ENCODE data around the gene ANKRD61. TPM values are rescaled to one million over a fixed set of nuclear protein-coding genes. Genes with fewer than 3 reads are reported as not detected.
A peak's percentile ranks its signal among the peaks of the same experiment; 100 is the strongest.
"Not testable (repeated sequence)": the region's sequence is repeated elsewhere in the genome, so short reads cannot be mapped to it uniquely, and the experiment has no call there.

Gene ANKRD61
- not detected for total RNA-seq
- not detected for total RNA-seq (2013)
- total RNA-seq = 0 to 0.29 (median 0.05) reads per million in 29 experiments

DNA sequence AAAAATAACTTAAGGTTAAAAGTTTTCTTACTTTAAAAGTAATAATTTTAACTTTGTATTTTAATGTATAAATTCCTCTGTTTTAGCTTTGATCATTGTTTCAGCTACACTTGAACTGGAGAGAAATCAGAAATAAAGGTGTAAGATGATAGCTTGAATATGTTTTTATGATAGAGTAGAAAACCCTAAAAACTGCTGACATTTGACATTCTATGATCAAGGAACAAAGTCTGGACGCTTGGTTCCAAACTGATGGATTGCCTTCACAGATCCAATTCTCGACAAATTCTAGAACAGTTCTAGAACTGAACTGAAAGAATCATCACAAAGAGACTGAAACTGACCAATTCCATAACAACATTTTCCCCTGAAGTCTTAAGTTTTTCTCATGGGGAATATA lies at the start of gene ANKRD61:
ANKRD61 (plus strand) TSS at position 389 of the 400 bp plus-strand sequence; CDS start at position 389, 0 bp downstream.
- Mint-ChIP-seq H3K36me3 (peaks cover 47% of the 10 kb centered on the region), H3K27me3 (no peaks in the 10 kb centered on the region), H3K4me3 (no peak within 1 kb of the TSS), H3K9me3 (no peaks in the 10 kb centered on the region), H3K4me1 (peaks cover 17 to 34% (median 27%) of the 10 kb centered on the region in 3 donors), H3K27ac (peak within 1 kb of the TSS; percentile 24 to 77)
- H3K27me3 ChIP-seq (replicated peaks in 1 of 2; ENCODE audit: control insufficient read depth in 2 of 2, extremely low read depth in 1 of 2, insufficient read depth in 2 of 2, low read length in 1 of 2) = no peaks in the 10 kb centered on the region
- ATAC-seq (replicated peaks in 1 of 4) (no peak), DNase-seq (no peak)
- POLR2A ChIA-PET = interaction anchor here in 1 of 2 donors (1.1 kb wide), 1 partner anchor 17 kb away, joined by 3 read pairs; no protein-coding TSS in a partner anchor
- CTCF ChIA-PET = interaction anchor here in 1 of 2 donors (0.7 kb wide), 1 partner anchor 206 kb away, joined by 3 read pairs; no protein-coding TSS in a partner anchor
- 100% methylated on average over 1 of the region's 2 CpGs for WGBS (ENCODE audit: insufficient coverage)
- H3K27ac ChIP-seq (ENCODE audit: low read length) = peak within 1 kb of the TSS; percentile 43
- H3K4me1 ChIP-seq (ENCODE audit: control insufficient read depth in 1 of 2, extremely low read depth in 1 of 2, insufficient read depth in 2 of 2, low read length in 2 of 2) = peaks cover 6 to 28% of the 10 kb centered on the region in 2 experiments
- H3K9me3 ChIP-seq = no peaks in the 10 kb centered on the region
- H3K4me3 ChIP-seq (ENCODE audit: control insufficient read depth in 1 of 2, extremely low read depth in 1 of 2, low read length in 1 of 2) = no peak within 1 kb of the TSS
- peaks cover 6 to 50% of the 10 kb centered on the region in 2 donors for H3K36me3 ChIP-seq (ENCODE audit: control insufficient read depth in 2 of 2, extremely low read depth in 1 of 2, insufficient read depth in 1 of 2, low read length in 1 of 2)

DNA sequence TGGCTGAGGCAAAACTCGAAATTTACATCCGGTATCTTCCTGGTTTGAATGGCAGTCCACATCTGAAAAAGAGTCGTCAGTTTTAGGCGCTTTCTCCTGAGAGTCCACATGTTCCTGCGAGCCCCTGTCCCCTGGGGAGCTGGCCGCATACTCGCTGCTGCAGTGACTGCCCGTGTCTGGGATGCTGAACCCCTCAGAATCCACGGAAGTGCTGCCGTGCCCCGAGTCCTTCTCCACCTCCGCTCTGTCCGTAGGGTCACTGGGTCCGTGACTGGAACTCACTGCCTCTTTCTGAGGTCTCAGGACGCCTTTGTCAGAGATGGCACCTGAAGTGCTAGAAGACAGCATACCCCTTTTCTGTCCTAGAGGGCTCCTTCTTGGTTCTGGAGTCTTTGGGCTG lies 44.1 kb upstream of the ANKRD61 start:
- H3K27me3 ChIP-seq (replicated peaks in 1 of 2; ENCODE audit: control insufficient read depth in 2 of 2, extremely low read depth in 1 of 2, insufficient read depth in 2 of 2, low read length in 1 of 2); POLR2A ChIA-PET; H3K27me3 Mint-ChIP-seq; H3K27ac Mint-ChIP-seq; H3K4me3 Mint-ChIP-seq; DNase-seq; H3K4me1 Mint-ChIP-seq; H3K9me3 ChIP-seq; ATAC-seq (replicated peaks in 1 of 4); H3K9me3 Mint-ChIP-seq; CTCF ChIA-PET; H3K4me1 ChIP-seq (ENCODE audit: control insufficient read depth in 1 of 2, extremely low read depth in 1 of 2, insufficient read depth in 2 of 2, low read length in 2 of 2); H3K4me3 ChIP-seq (ENCODE audit: control insufficient read depth in 1 of 2, extremely low read depth in 1 of 2, low read length in 1 of 2); H3K27ac ChIP-seq (ENCODE audit: low read length): not testable (repeated sequence)
- H3K36me3 Mint-ChIP-seq = peaks cover 31% of the 10 kb centered on the region
- H3K36me3 ChIP-seq (ENCODE audit: control insufficient read depth in 2 of 2, extremely low read depth in 1 of 2, insufficient read depth in 1 of 2, low read length in 1 of 2) = peaks cover 2 to 26% of the 10 kb centered on the region in 2 donors
- 98% methylated on average over 12 of the region's 15 CpGs for WGBS (ENCODE audit: insufficient coverage)

DNA sequence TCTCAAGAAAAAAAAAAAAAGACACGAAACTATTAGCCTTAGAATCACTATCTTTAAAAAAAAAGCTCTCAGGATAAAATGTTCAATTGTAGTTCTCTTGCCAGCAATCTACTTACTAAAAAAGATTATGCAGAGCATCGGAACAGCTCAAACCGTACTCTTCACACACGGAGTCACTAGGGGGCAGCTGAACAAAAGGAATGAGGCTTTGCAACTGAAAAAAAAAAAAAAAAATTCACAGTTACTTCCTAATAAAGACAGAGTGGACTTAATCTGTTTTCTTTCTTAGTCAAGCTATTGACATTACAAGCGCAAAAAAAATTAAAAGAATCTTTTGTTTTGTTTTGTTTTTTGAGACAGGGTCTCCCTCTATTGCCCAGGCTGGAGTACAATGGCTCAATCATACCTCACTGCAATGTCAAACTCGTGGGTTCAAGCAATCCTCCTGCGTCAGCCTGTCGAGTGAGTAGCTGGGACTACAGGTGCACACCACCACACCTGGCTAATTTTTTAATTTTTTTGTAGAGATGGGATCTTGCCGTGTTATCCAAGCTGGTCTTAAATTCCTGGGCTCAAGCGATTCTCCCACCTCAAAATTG lies 33.9 kb upstream of the ANKRD61 start:
- H3K27me3 Mint-ChIP-seq = no peaks in the 10 kb centered on the region
- no CpG with 5 or more reads among the region's 10 CpGs for WGBS (ENCODE audit: insufficient coverage)
- H3K4me1 ChIP-seq (ENCODE audit: control insufficient read depth in 1 of 2, extremely low read depth in 1 of 2, insufficient read depth in 2 of 2, low read length in 2 of 2) = no peaks in the 10 kb centered on the region
- H3K36me3 ChIP-seq (ENCODE audit: control insufficient read depth in 2 of 2, extremely low read depth in 1 of 2, insufficient read depth in 1 of 2, low read length in 1 of 2) = peaks cover 13 to 49% of the 10 kb centered on the region in 2 donors
- H3K4me3 Mint-ChIP-seq = no peak overlapping the region
- H3K36me3 Mint-ChIP-seq = peaks cover 23% of the 10 kb centered on the region
- no peaks in the 10 kb centered on the region for H3K27me3 ChIP-seq (replicated peaks in 1 of 2; ENCODE audit: control insufficient read depth in 2 of 2, extremely low read depth in 1 of 2, insufficient read depth in 2 of 2, low read length in 1 of 2)
- ATAC-seq (replicated peaks in 1 of 4) (peak; percentile 43 to 71 (median 65)), DNase-seq (peak in 32 of 35 experiments; percentile 20 to 76 (median 45))
- ChIA-PET POLR2A (interaction anchor here (0.5 to 0.7 kb wide), 4 partner anchors 59 to 243 kb away, joined by 3 read pairs; no protein-coding TSS in a partner anchor), CTCF (interaction anchor here (0.5 to 1.8 kb wide), 23 partner anchors 19 to 580 kb away, joined by 3 to 25 read pairs (median 5); no protein-coding TSS in a partner anchor)
- H3K4me1 Mint-ChIP-seq = peaks cover 0 to 2% (median 0%) of the 10 kb centered on the region in 3 donors
- H3K27ac ChIP-seq (ENCODE audit: low read length) = no peak overlapping the region
- no peaks in the 10 kb centered on the region for H3K9me3 ChIP-seq
- no peaks in the 10 kb centered on the region for H3K9me3 Mint-ChIP-seq
- H3K27ac Mint-ChIP-seq = no peak overlapping the region
- H3K4me3 ChIP-seq (ENCODE audit: control insufficient read depth in 1 of 2, extremely low read depth in 1 of 2, low read length in 1 of 2) = no peak overlapping the region

GRCh38 chr7:6007386-6007785 lies 23.8 kb upstream of the ANKRD61 start:
- H3K27me3 ChIP-seq (replicated peaks in 1 of 2; ENCODE audit: control insufficient read depth in 2 of 2, extremely low read depth in 1 of 2, insufficient read depth in 2 of 2, low read length in 1 of 2) = no peaks in the 10 kb centered on the region
- H3K27ac ChIP-seq (ENCODE audit: low read length) = no peak overlapping the region
- ATAC-seq (replicated peaks in 1 of 4) (no peak), DNase-seq (no peak)
- ChIA-PET CTCF (interaction anchor here in 1 of 2 donors (0.6 kb wide), 1 partner anchor 231 kb away, joined by 3 read pairs; no protein-coding TSS in a partner anchor), POLR2A (no interaction called here)
- WGBS (ENCODE audit: insufficient coverage) = 70% methylated on average over 2 of the region's 4 CpGs
- no peak overlapping the region for H3K4me3 ChIP-seq (ENCODE audit: control insufficient read depth in 1 of 2, extremely low read depth in 1 of 2, low read length in 1 of 2)
- Mint-ChIP-seq H3K27me3 (no peaks in the 10 kb centered on the region), H3K4me1 (peaks cover 25 to 38% (median 29%) of the 10 kb centered on the region in 3 donors), H3K4me3 (peak overlapping the region; percentile 59 to 92 (median 64)), H3K9me3 (no peaks in the 10 kb centered on the region), H3K36me3 (peaks cover 11% of the 10 kb centered on the region), H3K27ac (peak overlapping the region in 1 of 2 donors; percentile 29)
- peaks cover 9 to 17% of the 10 kb centered on the region in 2 experiments for H3K4me1 ChIP-seq (ENCODE audit: control insufficient read depth in 1 of 2, extremely low read depth in 1 of 2, insufficient read depth in 2 of 2, low read length in 2 of 2)
- H3K9me3 ChIP-seq = no peaks in the 10 kb centered on the region
- peaks cover 2 to 8% of the 10 kb centered on the region in 2 donors for H3K36me3 ChIP-seq (ENCODE audit: control insufficient read depth in 2 of 2, extremely low read depth in 1 of 2, insufficient read depth in 1 of 2, low read length in 1 of 2)

GRCh38 chr7:6007835-6008590 lies 23.2 kb upstream of the ANKRD61 start:
- Histone ChIP-seq H3K27ac (ENCODE audit: low read length) (peak overlapping the region; percentile 83), H3K4me3 (ENCODE audit: control insufficient read depth in 1 of 2, extremely low read depth in 1 of 2, low read length in 1 of 2) (peak overlapping the region; percentile 88 to 99), H3K4me1 (ENCODE audit: control insufficient read depth in 1 of 2, extremely low read depth in 1 of 2, insufficient read depth in 2 of 2, low read length in 2 of 2) (peaks cover 9 to 17% of the 10 kb centered on the region in 2 experiments)
- CTCF ChIA-PET = interaction anchor here in 1 of 2 donors (0.6 to 1.2 kb wide), 2 partner anchors 99 to 231 kb away, joined by 3 to 4 read pairs; no protein-coding TSS in a partner anchor
- not testable (repeated sequence) for DNase-seq; H3K27me3 Mint-ChIP-seq; H3K9me3 ChIP-seq; H3K9me3 Mint-ChIP-seq; H3K27me3 ChIP-seq (replicated peaks in 1 of 2; ENCODE audit: control insufficient read depth in 2 of 2, extremely low read depth in 1 of 2, insufficient read depth in 2 of 2, low read length in 1 of 2); H3K36me3 ChIP-seq (ENCODE audit: control insufficient read depth in 2 of 2, extremely low read depth in 1 of 2, insufficient read depth in 1 of 2, low read length in 1 of 2); H3K27ac Mint-ChIP-seq; ATAC-seq (replicated peaks in 1 of 4)
- H3K4me3 Mint-ChIP-seq = peak overlapping the region; percentile 64 to 92 (median 90)
- H3K4me1 Mint-ChIP-seq = peaks cover 31 to 45% (median 31%) of the 10 kb centered on the region in 3 donors
- POLR2A ChIA-PET = interaction anchor here (0.6 kb wide), 2 partner anchors 104 to 240 kb away, joined by 3 to 11 read pairs; no protein-coding TSS in a partner anchor
- peaks cover 13% of the 10 kb centered on the region for H3K36me3 Mint-ChIP-seq
- WGBS (ENCODE audit: insufficient coverage) = 65% methylated on average over 9 of the region's 27 CpGs
